Karpas-422 (cell line): ENCODE data around the gene P2RY2. TPM values are rescaled to one million over a fixed set of nuclear protein-coding genes. Genes with fewer than 3 reads are reported as not detected.

Experiments used
- DNase-seq: peaks from one replicate; pipeline ENCODE4 v3.0.0-alpha.2; 2015
- H2AFZ ChIP-seq: fragments of 200-600 bp; sonication (generic); 2 replicates; pipeline ENCODE4 v1.6.1; 2014; ENCODE audit warnings: antibody characterized with exemption, low read length, mixed read lengths
- H3K27ac ChIP-seq: fragments of 200-600 bp; sonication (generic); 2 replicates; pipeline ENCODE4 v1.5.1; 2014; ENCODE audit warnings: mild to moderate bottlenecking, low read length, moderate library complexity
- H3K27me3 ChIP-seq: fragments of 200-600 bp; sonication (generic); 2 replicates; pipeline ENCODE4 v1.6.1; 2014; ENCODE audit warnings: low read length, mixed read lengths
- H3K36me3 ChIP-seq: fragments of 200-600 bp; sonication (generic); 2 replicates; pipeline ENCODE4 v1.6.1; 2014; ENCODE audit warnings: low read length, mixed read lengths; ENCODE audit not compliant: insufficient read depth
- H3K4me1 ChIP-seq: fragments of 200-600 bp; sonication (generic); 2 replicates; pipeline ENCODE4 v1.6.1; 2014; ENCODE audit warnings: mild to moderate bottlenecking, low read length, mixed read lengths
- H3K4me2 ChIP-seq: fragments of 200-600 bp; sonication (generic); 2 replicates; pipeline ENCODE4 v1.6.1; 2014; ENCODE audit warnings: low read length, low read depth, mild to moderate bottlenecking; ENCODE audit not compliant: poor library complexity, severe bottlenecking
- H3K4me3 ChIP-seq: fragments of 200-600 bp; sonication (generic); 2 replicates; pipeline ENCODE4 v1.5.1; 2014; ENCODE audit warnings: mild to moderate bottlenecking, antibody characterized with exemption, low read length, mixed read lengths
- H3K79me2 ChIP-seq: fragments of 200-600 bp; sonication (generic); 2 replicates; pipeline ENCODE4 v1.6.1; 2014; ENCODE audit warnings: mild to moderate bottlenecking, low read length, mixed read lengths
- H3K9ac ChIP-seq: fragments of 200-600 bp; sonication (generic); 2 replicates; pipeline ENCODE4 v1.6.0; 2014; ENCODE audit warnings: low read length
- H3K9me2 ChIP-seq: fragments of 200-600 bp; sonication (generic), shearing (Covaris generic); replicated peaks from 2 replicates; pipeline ENCODE4 v1.6.0; 2014; ENCODE audit warnings: mild to moderate bottlenecking, low read length, moderate library complexity; ENCODE audit not compliant: insufficient read depth
- H3K9me3 ChIP-seq: fragments of 300-700, 200-600 bp; sonication (generic); 2 replicates; pipeline ENCODE4 v1.6.1; 2014; ENCODE audit warnings: low read length, mixed read lengths
- H4K20me1 ChIP-seq: fragments of 200-600 bp; sonication (generic); 2 replicates; pipeline ENCODE4 v1.6.1; 2014; ENCODE audit warnings: mild to moderate bottlenecking, antibody characterized with exemption, low read length, low read depth; ENCODE audit not compliant: insufficient read depth
- total RNA-seq: library from RNA; depleted of rRNA; stranded (reverse); fragments of >200 nt; shearing (Covaris generic); gene quantifications from 2 replicates; pipeline ENCODE4 v1.2.3, GENCODE V29; 2014; ENCODE audit warnings: low replicate concordance; rRNA removed

Gene P2RY2
- total RNA-seq, 1 experiment from 2014 or later = not detected

- Histone ChIP-seq H3K4me3 (no peak overlapping the region), H3K79me2 (no peaks in the 10 kb centered on the region), H2AFZ (no peak overlapping the region)
Measured at GRCh38 chr11:73283276-73284000, 65.4 kb downstream of the P2RY2 start.

GRCh38 chr11:73284106-73284505 is 66.0 kb downstream of the P2RY2 start:
- H3K9me3 ChIP-seq = no peaks in the 10 kb centered on the region

More at GRCh38 chr11:73283276-73284000, 65.4 kb downstream of the P2RY2 start:
- Histone ChIP-seq H3K9ac (no peak overlapping the region), H4K20me1 (no peaks in the 10 kb centered on the region), H3K9me3 (no peaks in the 10 kb centered on the region), H3K4me2 (no peak overlapping the region), H3K27me3 (no peaks in the 10 kb centered on the region), H3K4me1 (no peaks in the 10 kb centered on the region), H3K27ac (no peak overlapping the region), H3K36me3 (no peaks in the 10 kb centered on the region), H3K9me2 (no peaks in the 10 kb centered on the region)
- no peak for DNase-seq

GRCh38 chr11:73285721-73286120 is 67.6 kb downstream of the P2RY2 start:
- Histone ChIP-seq H3K9ac (no peak overlapping the region), H3K4me2 (no peak overlapping the region), H3K4me3 (no peak overlapping the region), H3K27ac (no peak overlapping the region), H3K36me3 (no peaks in the 10 kb centered on the region), H3K27me3 (no peaks in the 10 kb centered on the region), H3K9me2 (no peaks in the 10 kb centered on the region), H3K79me2 (no peaks in the 10 kb centered on the region), H3K9me3 (no peaks in the 10 kb centered on the region), H4K20me1 (no peaks in the 10 kb centered on the region), H3K4me1 (peaks cover 5% of the 10 kb centered on the region; the same call in 1 of the 2 replicates), H2AFZ (no peak overlapping the region)
- DNase-seq = no peak

More at GRCh38 chr11:73284106-73284505, 66.0 kb downstream of the P2RY2 start:
- Histone ChIP-seq H3K36me3 (no peaks in the 10 kb centered on the region), H3K27ac (no peak overlapping the region), H3K4me1 (peaks cover 2% of the 10 kb centered on the region; the same call in 1 of the 2 replicates), H2AFZ (no peak overlapping the region), H4K20me1 (no peaks in the 10 kb centered on the region), H3K9me2 (no peaks in the 10 kb centered on the region), H3K27me3 (no peaks in the 10 kb centered on the region), H3K4me2 (no peak overlapping the region), H3K79me2 (no peaks in the 10 kb centered on the region), H3K4me3 (no peak overlapping the region), H3K9ac (no peak overlapping the region)
- no peak for DNase-seq

Other genes starting within 250 kb of the P2RY2 start
- gene FCHSD2, start 76.0 kb upstream of the P2RY2 start, total RNA-seq = 41.1 and 48.2 TPM in 2 replicates
- not detected in 2 replicates for gene P2RY6, start 54.1 kb downstream of the P2RY2 start, total RNA-seq
- 0.11 TPM in 1 of 2 replicates, not detected in the other for gene ARHGEF17, start 90.0 kb downstream of the P2RY2 start, total RNA-seq
- 21.7 and 54.2 TPM in 2 replicates for gene RELT, start 158.1 kb downstream of the P2RY2 start, total RNA-seq